KG1 (cell line): ENCODE data around the gene COL25A1.
"Not testable (repeated sequence)": the region's sequence is repeated elsewhere in the genome, so short reads cannot be mapped to it uniquely, and the experiment has no call there.

Source experiments
- DNase-seq: peaks from one replicate; lab custom pipeline; 2025; lab: John Stamatoyannopoulos, UW

The COL25A1 gene

GRCh38 chr4:109011241-109012026, 291.0 kb downstream of the COL25A1 start:
- DNase-seq: no peak

DNA sequence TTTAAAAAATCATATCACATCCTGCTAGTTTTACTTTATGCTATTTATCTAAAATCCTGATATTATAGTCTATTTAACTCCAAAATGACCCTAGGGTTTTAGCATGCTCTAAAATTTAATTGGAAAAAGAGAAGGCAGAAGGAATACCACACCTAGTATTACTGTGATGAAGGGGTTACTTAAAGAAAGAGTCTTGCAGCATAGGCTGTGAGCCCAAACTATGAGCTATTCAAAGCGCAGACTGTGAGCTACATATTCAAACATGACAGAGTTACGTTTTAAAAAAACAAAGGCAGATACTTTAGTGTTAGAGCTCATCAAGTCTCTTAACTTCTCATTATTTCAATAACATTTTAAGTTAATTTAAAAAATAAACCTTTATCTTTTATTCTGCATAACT, 291.9 kb downstream of the COL25A1 start:
- no peak for DNase-seq

GRCh38 chr4:109009909-109010308, 292.5 kb downstream of the COL25A1 start:
- no peak for DNase-seq

- DNase-seq: no peak
Observed at GRCh38 chr4:109007976-109008375, 294.5 kb downstream of the COL25A1 start.

- no peak for DNase-seq
Observed at GRCh38 chr4:109005523-109005922, 296.9 kb downstream of the COL25A1 start.

GRCh38 chr4:109004418-109004817, 298.0 kb downstream of the COL25A1 start:
- DNase-seq: no peak

GRCh38 chr4:109003964-109004363, 298.5 kb downstream of the COL25A1 start:
- no peak for DNase-seq

DNA sequence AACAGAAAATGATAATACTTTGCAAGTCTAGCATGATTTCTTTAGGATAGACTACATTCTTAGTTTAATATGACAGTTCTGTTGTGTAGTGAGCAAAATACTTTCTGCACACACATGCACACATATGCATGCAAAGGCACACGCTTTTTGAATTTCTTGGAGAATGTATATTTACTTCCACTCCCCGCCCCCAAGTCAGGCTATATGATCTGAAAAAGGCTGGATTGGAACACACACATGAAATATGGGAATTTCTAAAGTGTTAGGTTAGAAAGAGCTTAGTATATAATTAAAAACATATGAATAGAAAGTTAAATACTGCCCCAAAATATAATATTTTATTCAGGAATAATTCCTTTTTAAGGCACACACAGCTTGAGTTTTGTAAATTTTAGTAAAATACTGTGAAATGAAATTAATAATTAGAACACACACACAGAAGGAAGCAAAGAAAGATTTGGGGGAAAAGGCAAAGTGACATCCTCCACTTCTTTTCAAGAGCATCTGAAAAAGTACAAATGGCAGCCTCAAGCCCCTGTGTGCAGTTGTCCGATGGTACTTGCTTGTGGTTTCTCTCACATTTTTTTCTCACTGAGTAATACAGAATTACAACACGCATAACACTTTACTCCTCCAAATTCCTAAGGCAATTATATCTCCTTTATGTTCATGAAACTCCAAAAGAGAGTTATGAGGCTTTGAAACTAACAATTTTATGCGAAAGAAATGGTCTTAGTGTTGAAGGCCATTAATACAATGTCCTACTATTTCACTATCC, 310.7 kb downstream of the COL25A1 start:
- no peak for DNase-seq

DNA sequence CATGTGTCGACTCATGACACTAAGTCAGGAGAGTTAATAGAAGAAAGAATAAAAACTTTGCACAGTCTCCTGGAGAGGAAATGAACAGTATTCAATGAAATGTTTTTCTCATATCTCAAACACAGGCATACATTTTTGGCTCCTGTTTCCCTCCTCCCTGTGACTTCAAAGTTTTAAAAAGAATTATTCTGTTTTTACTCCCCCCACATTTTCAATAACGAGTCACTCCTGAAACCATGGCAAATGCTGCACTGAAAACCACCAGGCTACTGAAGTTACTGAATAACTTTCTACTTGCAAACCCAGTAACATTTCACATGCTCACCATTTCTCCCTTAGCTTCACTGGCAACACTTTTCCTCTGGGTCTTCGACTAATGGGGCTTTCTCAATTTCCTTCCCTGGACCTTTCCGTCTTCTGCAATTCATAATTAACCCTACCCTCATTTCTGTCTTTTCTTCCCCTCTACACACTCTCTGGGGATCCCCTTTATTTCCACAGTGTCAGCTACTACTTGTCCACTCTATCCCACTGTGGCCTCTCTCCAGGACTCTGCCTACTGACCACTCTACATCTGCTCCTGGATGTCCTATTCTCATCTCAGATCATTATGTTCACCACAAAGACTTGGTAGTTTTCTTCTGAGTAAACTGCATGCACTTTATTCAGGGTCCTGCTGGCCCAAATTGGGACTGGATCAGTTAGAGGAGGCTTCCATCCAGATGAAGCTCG, 313.8 kb downstream of the COL25A1 start:
- no peak for DNase-seq

DNA sequence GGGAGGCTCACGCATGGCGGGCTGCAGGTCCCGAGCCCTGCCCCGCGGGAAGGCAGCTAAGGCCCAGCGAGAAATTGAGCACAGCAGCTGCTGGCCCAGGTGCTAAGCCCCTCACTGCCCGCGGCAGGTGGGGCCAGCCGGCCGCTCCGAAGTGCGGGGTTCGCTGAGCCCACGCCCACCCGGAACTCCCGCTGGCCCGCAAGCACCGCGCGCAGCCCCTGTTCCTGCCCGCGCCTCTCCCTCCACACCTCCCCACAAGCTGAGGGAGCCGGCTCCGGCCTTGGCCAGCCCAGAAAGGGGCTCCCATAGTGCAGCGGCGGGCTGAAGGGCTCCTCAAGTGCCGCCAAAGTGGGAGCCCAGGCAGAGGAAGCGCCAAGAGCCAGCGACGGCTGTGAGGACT, 318.0 kb downstream of the COL25A1 start:
- not testable (repeated sequence) for DNase-seq

GRCh38 chr4:108982402-108983185, 319.9 kb downstream of the COL25A1 start:
- no peak for DNase-seq

GRCh38 chr4:108980455-108981239, 321.8 kb downstream of the COL25A1 start:
- no peak for DNase-seq

GRCh38 chr4:108979759-108980158, 322.7 kb downstream of the COL25A1 start:
- no peak for DNase-seq

GRCh38 chr4:108978066-108978465, 324.4 kb downstream of the COL25A1 start:
- DNase-seq: no peak

DNA sequence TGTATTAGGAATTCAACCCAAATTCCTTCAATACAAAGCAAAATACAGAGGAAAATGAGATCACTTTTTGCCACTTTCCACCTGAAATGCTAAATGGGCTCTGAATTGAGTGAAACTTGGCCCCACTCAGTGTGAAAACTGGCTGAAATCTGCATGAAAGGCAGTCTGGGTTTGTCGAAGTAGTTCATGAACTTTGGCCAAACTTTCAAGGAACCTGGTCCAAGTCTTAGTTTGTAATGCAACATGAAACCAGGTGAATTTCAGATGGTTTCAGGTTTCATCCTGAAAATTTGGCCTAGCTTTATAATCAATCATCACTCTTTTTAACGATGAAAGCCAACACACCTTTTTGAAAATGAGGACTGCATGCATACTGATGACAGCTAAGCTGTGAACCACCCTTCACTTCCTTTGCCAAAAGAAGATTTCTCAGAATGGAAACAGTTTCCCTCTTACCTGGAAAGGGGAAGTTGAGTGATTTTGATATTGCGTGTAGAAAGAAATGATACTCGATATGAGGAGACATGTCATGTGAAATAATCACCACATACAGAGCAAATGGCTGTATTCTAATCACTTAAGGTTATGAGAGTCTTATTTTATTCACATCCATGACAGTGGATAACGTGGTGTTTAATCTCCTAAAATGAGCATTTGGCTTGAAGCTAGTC, 329.7 kb downstream of the COL25A1 start:
- DNase-seq: peak; percentile 22

- DNase-seq: no peak
Observed at GRCh38 chr4:108971473-108971872, 331.0 kb downstream of the COL25A1 start.

DNA sequence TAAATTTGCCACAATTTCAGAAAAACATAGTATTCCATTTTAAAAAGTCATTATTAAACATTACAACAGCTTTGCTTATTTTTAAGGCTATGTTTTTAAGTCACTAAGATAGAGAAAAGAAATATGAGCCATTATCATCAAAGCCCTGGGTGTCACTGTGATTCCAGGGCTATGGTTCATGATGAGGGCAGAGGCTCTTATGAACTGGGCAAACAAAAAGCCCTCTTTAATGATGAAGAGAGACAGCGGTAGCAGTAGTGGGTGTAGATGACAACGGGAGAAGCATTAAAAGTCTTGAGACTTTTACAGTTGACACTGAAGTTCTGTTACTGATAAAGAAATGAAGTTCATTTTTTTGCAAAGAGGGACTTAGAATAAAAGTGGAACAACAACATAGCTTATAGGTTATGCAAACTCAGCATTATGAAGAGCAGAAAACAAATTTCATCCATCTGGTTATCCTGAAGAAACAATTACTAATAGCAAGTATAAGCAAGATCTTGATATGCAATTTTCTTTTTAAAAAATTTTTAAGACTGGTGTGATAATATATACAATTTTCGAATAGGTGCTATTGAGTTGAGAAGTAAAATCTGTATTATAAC, 336.9 kb downstream of the COL25A1 start:
- no peak for DNase-seq

DNA sequence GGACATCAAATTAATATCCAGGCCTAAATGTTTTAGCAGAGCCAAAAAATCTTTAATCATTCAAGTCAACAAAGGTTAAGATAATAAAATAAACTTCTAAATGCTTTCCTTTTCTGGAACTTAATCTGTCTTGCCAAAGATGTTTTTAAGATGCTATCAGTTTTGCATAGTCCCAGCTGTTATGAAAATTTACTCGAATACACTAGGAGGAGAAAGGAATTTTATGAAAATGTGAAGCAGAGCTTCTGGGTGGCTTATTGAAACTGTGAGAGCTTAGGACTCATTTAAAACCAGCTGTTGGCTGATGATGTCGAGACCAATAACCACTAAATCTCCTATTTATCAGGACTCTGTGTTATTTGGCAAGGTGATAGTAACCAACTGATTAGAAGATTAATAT, 337.4 kb downstream of the COL25A1 start:
- DNase-seq: no peak

- no peak for DNase-seq
Observed at GRCh38 chr4:108963910-108964309, 338.5 kb downstream of the COL25A1 start.

DNA sequence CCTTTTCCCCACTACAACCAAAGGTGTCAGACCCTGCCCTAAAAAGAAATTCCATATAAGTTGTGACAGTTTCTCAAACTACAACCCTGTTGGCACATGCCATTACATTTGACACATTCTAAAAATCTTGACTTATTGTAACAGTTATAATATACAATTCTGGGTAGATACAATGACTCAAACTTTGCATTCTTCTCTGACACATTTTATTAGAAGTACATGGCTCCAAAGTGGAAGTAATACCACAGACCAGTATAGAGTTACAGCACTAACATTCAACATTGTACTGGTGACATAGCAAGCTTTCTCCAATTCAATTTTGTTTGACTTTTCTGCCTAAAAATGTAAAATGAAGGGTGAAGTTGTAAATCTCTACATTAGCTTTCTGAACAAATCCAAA, 343.0 kb downstream of the COL25A1 start:
- DNase-seq: no peak
